ENCODE measurements around the gene BTBD2. TPM values are rescaled to one million over a fixed set of nuclear protein-coding genes. Genes with fewer than 3 reads are reported as not detected.

BTBD2 gene
- total and polyA plus RNA-seq, 2 of the 13 experiments (the other 11 are each of a cell fraction or from before 2014, with no cell fraction given): 28.1 to 45.3 TPM

GRCh38 chr19:2059422-2060201, 44.1 kb upstream of the BTBD2 start:
- H3K4me1 ChIP-seq (ENCODE audit: insufficient read depth, low read length): peaks cover 81% of the 10 kb centered on the region
- intact Hi-C loops (cut with micrococcal nuclease; ENCODE audit: unreplicated experiment) (no loop called here), in situ Hi-C loops (cut with HindIII; ENCODE audit: extremely low pct_ligation_motif_present, low pct_unique_long_range_greater_than_20kb) (loop anchor here (5.0 to 10.0 kb wide), 2 partner anchors 37 to 125 kb away; no protein-coding TSS in a partner anchor)
- DNase-seq (ENCODE audit: low spot score) (peak; percentile 89), ATAC-seq (peak; percentile 74), FAIRE-seq (peak; percentile 96)
- peak overlapping the region; percentile 61 to 86 (median 76) for H3K4me3 ChIP-seq (replicated peaks in 1 of 3; ENCODE audit: insufficient read depth in 1 of 3, low read depth in 2 of 3, low read length in 3 of 3)
- peak overlapping the region; percentile 95 for H3K9ac ChIP-seq (ENCODE audit: insufficient read depth, low read depth, low read length)
- H3K4me2 ChIP-seq (ENCODE audit: low read depth, low read length): peak overlapping the region; percentile 97
- no peaks in the 10 kb centered on the region for H4K20me1 ChIP-seq (ENCODE audit: insufficient read depth, low read length)
- H3K27me3 ChIP-seq (ENCODE audit: control insufficient read depth in 1 of 2, insufficient read depth in 2 of 2, low read length in 2 of 2): no peaks in the 10 kb centered on the region; a peak in 1 of 5 replicates
- H3K9me3 ChIP-seq (ENCODE audit: low read length): no peaks in the 10 kb centered on the region
- 18% methylated on average over 8 of the region's 24 CpGs for WGBS (ENCODE audit: low lambda C conversion rate)
- BruUV-seq (replicated peaks): no TSS peak
- H3K79me2 ChIP-seq (ENCODE audit: insufficient read depth, low read length): no peaks in the 10 kb centered on the region
- no peak overlapping the region for H2AFZ ChIP-seq (ENCODE audit: low read length)
- peak overlapping the region; percentile 100 for H3K27ac ChIP-seq (ENCODE audit: extremely low read length, insufficient read depth, low read length)
- ChIA-PET CTCF (ENCODE audit: low intra/inter-chr PET ratio, low total read pairs) (no interaction called here), POLR2A (interaction anchor here (0.6 to 3.8 kb wide), 17 partner anchors 8 to 368 kb away, joined by 3 to 40 read pairs (median 3); partner anchors contain the start of gene MKNK2)
- no peaks in the 10 kb centered on the region for H3K36me3 ChIP-seq (replicated peaks in 1 of 2; ENCODE audit: control insufficient read depth in 1 of 2, insufficient read depth in 2 of 2, low read length in 2 of 2)
- TF ChIP-seq ZNF263 (CRISPR knock-in tag; IDR thresholded peaks at IDR 0.05): peak; percentile 63; the same call in 1 of the 2 replicates
- peak; percentile 77 for TF ChIP-seq AGO1 (IDR thresholded peaks at IDR 0.05; ENCODE audit: low read depth, low read length, poor library complexity, severe bottlenecking)
- TF ChIP-seq, protein P1, sequence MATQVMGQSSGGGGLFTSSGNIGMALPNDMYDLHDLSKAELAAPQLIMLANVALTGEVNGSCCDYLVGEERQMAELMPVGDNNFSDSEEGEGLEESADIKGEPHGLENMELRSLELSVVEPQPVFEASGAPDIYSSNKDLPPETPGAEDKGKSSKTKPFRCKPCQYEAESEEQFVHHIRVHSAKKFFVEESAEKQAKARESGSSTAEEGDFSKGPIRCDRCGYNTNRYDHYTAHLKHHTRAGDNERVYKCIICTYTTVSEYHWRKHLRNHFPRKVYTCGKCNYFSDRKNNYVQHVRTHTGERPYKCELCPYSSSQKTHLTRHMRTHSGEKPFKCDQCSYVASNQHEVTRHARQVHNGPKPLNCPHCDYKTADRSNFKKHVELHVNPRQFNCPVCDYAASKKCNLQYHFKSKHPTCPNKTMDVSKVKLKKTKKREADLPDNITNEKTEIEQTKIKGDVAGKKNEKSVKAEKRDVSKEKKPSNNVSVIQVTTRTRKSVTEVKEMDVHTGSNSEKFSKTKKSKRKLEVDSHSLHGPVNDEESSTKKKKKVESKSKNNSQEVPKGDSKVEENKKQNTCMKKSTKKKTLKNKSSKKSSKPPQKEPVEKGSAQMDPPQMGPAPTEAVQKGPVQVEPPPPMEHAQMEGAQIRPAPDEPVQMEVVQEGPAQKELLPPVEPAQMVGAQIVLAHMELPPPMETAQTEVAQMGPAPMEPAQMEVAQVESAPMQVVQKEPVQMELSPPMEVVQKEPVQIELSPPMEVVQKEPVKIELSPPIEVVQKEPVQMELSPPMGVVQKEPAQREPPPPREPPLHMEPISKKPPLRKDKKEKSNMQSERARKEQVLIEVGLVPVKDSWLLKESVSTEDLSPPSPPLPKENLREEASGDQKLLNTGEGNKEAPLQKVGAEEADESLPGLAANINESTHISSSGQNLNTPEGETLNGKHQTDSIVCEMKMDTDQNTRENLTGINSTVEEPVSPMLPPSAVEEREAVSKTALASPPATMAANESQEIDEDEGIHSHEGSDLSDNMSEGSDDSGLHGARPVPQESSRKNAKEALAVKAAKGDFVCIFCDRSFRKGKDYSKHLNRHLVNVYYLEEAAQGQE (IDR thresholded peaks at IDR 0.05; ENCODE audit: borderline replicate concordance in 1 of 2, low read depth in 1 of 2, low read length in 2 of 2): no peak
- TF ChIP-seq AKAP8 (CRISPR knock-in tag; IDR thresholded peaks at IDR 0.05): peak; percentile 91
- TF ChIP-seq, protein P2, sequence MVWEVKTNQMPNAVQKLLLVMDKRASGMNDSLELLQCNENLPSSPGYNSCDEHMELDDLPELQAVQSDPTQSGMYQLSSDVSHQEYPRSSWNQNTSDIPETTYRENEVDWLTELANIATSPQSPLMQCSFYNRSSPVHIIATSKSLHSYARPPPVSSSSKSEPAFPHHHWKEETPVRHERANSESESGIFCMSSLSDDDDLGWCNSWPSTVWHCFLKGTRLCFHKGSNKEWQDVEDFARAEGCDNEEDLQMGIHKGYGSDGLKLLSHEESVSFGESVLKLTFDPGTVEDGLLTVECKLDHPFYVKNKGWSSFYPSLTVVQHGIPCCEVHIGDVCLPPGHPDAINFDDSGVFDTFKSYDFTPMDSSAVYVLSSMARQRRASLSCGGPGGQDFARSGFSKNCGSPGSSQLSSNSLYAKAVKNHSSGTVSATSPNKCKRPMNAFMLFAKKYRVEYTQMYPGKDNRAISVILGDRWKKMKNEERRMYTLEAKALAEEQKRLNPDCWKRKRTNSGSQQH (CRISPR knock-in tag; IDR thresholded peaks at IDR 0.05; ENCODE audit: low read depth): no peak
- peak; percentile 90 for TF ChIP-seq ZNF687 (CRISPR knock-in tag; IDR thresholded peaks at IDR 0.05)
- TF ChIP-seq NAIF1 (CRISPR knock-in tag; IDR thresholded peaks at IDR 0.05; ENCODE audit: borderline replicate concordance): no peak
- TF ChIP-seq REPIN1 (CRISPR knock-in tag; IDR thresholded peaks at IDR 0.05; ENCODE audit: borderline replicate concordance, low read depth): peak; percentile 80
- peak; percentile 44; the same call in 1 of the 2 replicates for TF ChIP-seq ZNF552 (CRISPR knock-in tag; IDR thresholded peaks at IDR 0.05; ENCODE audit: borderline replicate concordance)
- no peak for TF ChIP-seq SMC3 (IDR thresholded peaks at IDR 0.05; ENCODE audit: low read length)
- TF ChIP-seq ZNF737 (CRISPR knock-in tag; IDR thresholded peaks at IDR 0.05; ENCODE audit: borderline replicate concordance): no peak
- TF ChIP-seq HDAC6 (IDR thresholded peaks at IDR 0.05; ENCODE audit: low read depth, low read length): no peak
- TF ChIP-seq MED8 (CRISPR knock-in tag; IDR thresholded peaks at IDR 0.05; ENCODE audit: insufficient replicate concordance): peak; percentile 83

Data from HepG2 (cell line).